Mucosa of stomach (tissue), 1 donor: ENCODE results near the gene TP63.

Source experiments
- H3K27me3 ChIP-seq: one replicate; pipeline ENCODE4 v1.7.0; 2013; ENCODE audit warnings: mild to moderate bottlenecking, low read length; ENCODE audit not compliant: control insufficient read depth, insufficient read depth
- H3K36me3 ChIP-seq: one replicate; pipeline ENCODE4 v1.7.0; 2013; ENCODE audit warnings: low read length; ENCODE audit not compliant: control insufficient read depth, insufficient read depth
- H3K4me1 ChIP-seq: one replicate; pipeline ENCODE4 v1.7.0; 2013; ENCODE audit warnings: mild to moderate bottlenecking, low read length; ENCODE audit not compliant: control insufficient read depth, insufficient read depth
- H3K4me3 ChIP-seq: one replicate; pipeline ENCODE4 v1.7.0; 2013; ENCODE audit warnings: low read length
- H3K9ac ChIP-seq: one replicate; pipeline ENCODE4 v1.7.0; 2013; ENCODE audit warnings: mild to moderate bottlenecking, low read length, moderate library complexity
- H3K9me3 ChIP-seq: one replicate; pipeline ENCODE4 v1.7.0; 2013; ENCODE audit warnings: mild to moderate bottlenecking, low read length, moderate library complexity; ENCODE audit not compliant: control insufficient read depth
- donor health status: Pancreatic carcinoma.

TP63 gene

DNA sequence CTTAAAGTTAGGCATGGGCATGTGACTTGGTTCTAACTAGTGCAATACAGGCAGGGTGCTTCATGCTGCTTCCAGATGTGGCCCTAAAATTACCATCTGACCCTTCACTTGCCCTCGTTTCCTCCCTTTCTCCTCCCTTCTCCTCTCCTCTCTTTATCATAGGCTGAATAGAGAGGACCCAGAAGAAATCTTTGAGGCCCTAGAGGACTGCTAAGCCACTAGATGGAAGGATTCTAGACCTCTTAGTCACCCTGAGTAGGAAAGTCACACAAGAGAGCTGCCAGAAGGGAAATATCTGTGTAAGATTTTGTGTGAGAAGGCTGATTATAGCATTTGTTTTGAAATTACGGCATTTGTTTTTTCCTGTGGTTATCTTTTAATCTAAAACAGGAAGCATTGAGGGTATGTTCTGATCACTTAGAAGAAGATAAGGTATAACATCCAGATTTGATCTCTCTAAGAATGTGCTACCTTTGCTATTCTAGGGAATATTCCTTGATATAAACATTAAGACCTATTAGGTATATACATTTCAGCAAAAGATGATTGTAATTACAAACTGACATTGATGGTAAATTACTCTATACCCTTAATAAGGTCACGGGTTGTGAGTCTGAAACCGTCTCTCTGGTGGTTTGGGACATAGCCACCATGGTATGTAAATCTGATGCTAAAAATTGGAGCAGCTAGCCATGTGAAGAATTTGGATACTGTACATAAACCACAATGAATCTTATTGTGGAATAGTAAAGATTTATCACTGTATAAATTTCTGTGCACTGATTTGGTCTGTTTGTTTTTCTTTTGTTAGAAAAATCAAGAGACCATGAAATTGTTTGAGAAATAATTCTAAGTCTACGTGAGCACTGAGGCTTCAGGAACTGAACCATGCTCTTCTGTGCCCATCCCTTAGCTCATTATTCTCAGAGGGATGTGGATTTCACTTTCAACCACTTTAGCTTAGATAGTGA is 84.1 kb downstream of the TP63 start:
- no peaks in the 10 kb centered on the region for H3K9me3 ChIP-seq
- H3K4me1 ChIP-seq, result peaks cover 6% of the 10 kb centered on the region
- H3K9ac ChIP-seq, result no peak overlapping the region
- no peak overlapping the region for H3K4me3 ChIP-seq
- no peaks in the 10 kb centered on the region for H3K27me3 ChIP-seq
- no peaks in the 10 kb centered on the region for H3K36me3 ChIP-seq

- no peak overlapping the region for H3K4me3 ChIP-seq
- no peaks in the 10 kb centered on the region for H3K36me3 ChIP-seq
- H3K9me3 ChIP-seq, result no peaks in the 10 kb centered on the region
- no peak overlapping the region for H3K9ac ChIP-seq
- H3K27me3 ChIP-seq, result no peaks in the 10 kb centered on the region
- H3K4me1 ChIP-seq, result peaks cover 3% of the 10 kb centered on the region
These were observed 87.0 kb downstream of the TP63 start for GRCh38 chr3:189718215-189718614.

GRCh38 chr3:189720736-189721417 is 89.7 kb downstream of the TP63 start:
- no peak overlapping the region for H3K4me3 ChIP-seq
- H3K4me1 ChIP-seq, result peaks cover 3% of the 10 kb centered on the region
- H3K9me3 ChIP-seq, result no peaks in the 10 kb centered on the region
- no peaks in the 10 kb centered on the region for H3K36me3 ChIP-seq
- H3K27me3 ChIP-seq, result no peaks in the 10 kb centered on the region
- H3K9ac ChIP-seq, result no peak overlapping the region

- Histone ChIP-seq H3K36me3 (no peaks in the 10 kb centered on the region), H3K4me1 (peaks cover 3% of the 10 kb centered on the region), H3K9ac (no peak overlapping the region), H3K27me3 (no peaks in the 10 kb centered on the region), H3K9me3 (no peaks in the 10 kb centered on the region), H3K4me3 (no peak overlapping the region)
These were observed 90.9 kb downstream of the TP63 start for GRCh38 chr3:189721873-189722665.

GRCh38 chr3:189724356-189724755 is 93.2 kb downstream of the TP63 start:
- Histone ChIP-seq H3K36me3 (no peaks in the 10 kb centered on the region), H3K27me3 (no peaks in the 10 kb centered on the region), H3K4me1 (peaks cover 3% of the 10 kb centered on the region), H3K9me3 (no peaks in the 10 kb centered on the region), H3K9ac (no peak overlapping the region), H3K4me3 (no peak overlapping the region)

DNA sequence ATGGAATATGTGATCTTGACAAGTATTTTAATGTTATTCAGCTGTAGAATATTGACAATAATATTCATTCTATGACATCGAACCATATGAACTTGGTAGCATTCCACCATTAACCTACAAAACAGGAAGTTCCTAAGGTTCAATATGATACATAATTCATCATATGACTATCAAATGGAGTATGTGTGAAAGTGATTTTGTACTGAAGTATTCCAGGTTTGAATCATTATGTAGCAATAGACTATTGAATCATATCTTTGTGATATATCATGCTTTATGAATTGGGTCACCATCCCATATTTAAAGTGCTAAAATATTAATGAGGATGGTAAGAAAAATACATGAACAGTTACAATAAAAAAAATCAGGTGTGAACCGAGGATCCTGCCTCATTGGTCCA is 95.1 kb downstream of the TP63 start:
- H3K9me3 ChIP-seq, result no peaks in the 10 kb centered on the region
- no peaks in the 10 kb centered on the region for H3K27me3 ChIP-seq
- H3K4me1 ChIP-seq, result peaks cover 3% of the 10 kb centered on the region
- H3K9ac ChIP-seq, result no peak overlapping the region
- H3K36me3 ChIP-seq, result no peaks in the 10 kb centered on the region
- H3K4me3 ChIP-seq, result no peak overlapping the region

DNA sequence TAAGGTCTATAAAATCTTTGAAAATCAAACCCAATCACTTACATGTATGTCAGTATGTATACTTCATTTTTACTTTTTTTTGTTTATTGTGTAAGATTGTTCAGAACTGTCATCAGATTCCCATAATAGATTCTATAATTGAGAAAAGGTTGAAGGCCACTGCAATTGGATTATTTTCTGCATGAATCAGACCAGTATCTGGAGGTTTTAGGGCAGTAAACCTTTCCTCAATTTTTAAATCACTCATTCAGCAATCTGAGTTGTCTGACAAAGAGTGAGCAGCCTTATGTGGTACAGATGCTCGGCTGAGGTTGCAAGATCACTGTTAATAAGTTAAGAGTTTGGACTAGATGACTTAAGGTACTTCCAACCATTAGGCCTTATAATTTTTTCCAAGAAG is 96.0 kb downstream of the TP63 start:
- no peaks in the 10 kb centered on the region for H3K4me1 ChIP-seq
- no peak overlapping the region for H3K4me3 ChIP-seq
- H3K27me3 ChIP-seq, result no peaks in the 10 kb centered on the region
- H3K36me3 ChIP-seq, result no peaks in the 10 kb centered on the region
- H3K9ac ChIP-seq, result no peak overlapping the region
- H3K9me3 ChIP-seq, result no peaks in the 10 kb centered on the region

GRCh38 chr3:189727898-189728297 is 96.7 kb downstream of the TP63 start:
- no peak overlapping the region for H3K4me3 ChIP-seq
- no peaks in the 10 kb centered on the region for H3K36me3 ChIP-seq
- no peak overlapping the region for H3K9ac ChIP-seq
- no peaks in the 10 kb centered on the region for H3K9me3 ChIP-seq
- no peaks in the 10 kb centered on the region for H3K27me3 ChIP-seq
- no peaks in the 10 kb centered on the region for H3K4me1 ChIP-seq

DNA sequence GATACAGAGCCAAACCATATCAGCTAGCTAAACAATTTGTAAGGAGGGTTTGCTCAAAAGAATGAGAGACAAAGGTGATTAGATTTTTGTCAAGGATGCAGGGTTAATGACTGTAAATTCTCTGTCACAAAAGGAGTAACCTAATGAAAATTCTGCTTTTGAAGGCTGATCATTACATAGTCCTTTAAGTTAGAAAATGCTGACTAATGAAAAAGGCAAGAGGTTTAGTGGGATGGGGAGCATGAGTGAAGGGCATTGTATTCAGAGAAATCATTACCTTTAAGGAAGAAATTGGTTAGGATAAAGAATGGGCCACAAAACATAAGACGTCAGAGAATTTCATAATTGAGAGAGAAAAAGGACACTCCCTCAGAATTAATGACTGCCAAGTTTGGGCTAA is 97.7 kb downstream of the TP63 start:
- Histone ChIP-seq H3K27me3 (no peaks in the 10 kb centered on the region), H3K4me3 (no peak overlapping the region), H3K4me1 (no peaks in the 10 kb centered on the region), H3K9ac (no peak overlapping the region), H3K9me3 (no peaks in the 10 kb centered on the region), H3K36me3 (no peaks in the 10 kb centered on the region)

DNA sequence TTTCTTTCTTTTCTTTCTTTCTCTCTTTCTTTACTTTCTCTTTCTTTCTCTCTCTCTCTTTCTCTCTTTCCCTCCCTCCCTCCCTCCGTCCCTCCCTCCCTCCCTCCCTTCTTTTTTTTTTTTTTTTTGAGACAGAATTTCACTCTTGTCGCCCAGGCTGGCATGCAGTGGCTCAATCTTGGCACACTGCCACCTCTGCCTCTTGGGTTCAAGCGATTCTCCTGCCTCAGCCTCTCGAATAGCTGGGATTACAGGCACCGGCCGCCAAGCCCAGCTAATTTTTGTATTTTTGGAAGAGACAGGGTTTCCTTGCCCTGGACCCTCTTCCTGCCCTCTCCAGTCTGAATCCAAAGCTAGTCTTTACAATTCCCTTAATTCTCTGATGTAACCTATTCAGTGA is 102.9 kb downstream of the TP63 start:
- H3K9me3 ChIP-seq, result no peaks in the 10 kb centered on the region
- no peaks in the 10 kb centered on the region for H3K27me3 ChIP-seq
- no peak overlapping the region for H3K9ac ChIP-seq
- H3K36me3 ChIP-seq, result no peaks in the 10 kb centered on the region
- H3K4me3 ChIP-seq, result no peak overlapping the region
- no peaks in the 10 kb centered on the region for H3K4me1 ChIP-seq

- Histone ChIP-seq H3K36me3 (no peaks in the 10 kb centered on the region), H3K27me3 (no peaks in the 10 kb centered on the region), H3K9me3 (no peaks in the 10 kb centered on the region), H3K4me3 (no peak overlapping the region), H3K4me1 (no peaks in the 10 kb centered on the region), H3K9ac (no peak overlapping the region)
These were observed 104.7 kb downstream of the TP63 start for GRCh38 chr3:189735913-189736312.

GRCh38 chr3:189737071-189737470 is 105.9 kb downstream of the TP63 start:
- Histone ChIP-seq H3K36me3 (no peaks in the 10 kb centered on the region), H3K4me1 (no peaks in the 10 kb centered on the region), H3K27me3 (no peaks in the 10 kb centered on the region), H3K9me3 (no peaks in the 10 kb centered on the region), H3K4me3 (no peak overlapping the region), H3K9ac (no peak overlapping the region)
